Spleen (tissue), 7 donors: Measurements from ENCODE around the gene MELTF.

Source experiments
- POLR2A ChIP-seq, 3 donors: fragments of 450-650 bp; IDR thresholded peaks; one replicate each; pipeline ENCODE4 v1.5.1; 2017; ENCODE audit warnings: antibody characterized with exemption in 3 of 3, mild to moderate bottlenecking in 1 of 3
- TF ChIP-seq, protein P1 (sequence below), 11 experiments: fragments of 200-600 bp in 7 of 11; fragments of 450-650 bp in 4 of 11; sonication (generic) in 4 of 11; IDR thresholded peaks in 8 of 11; conservative IDR thresholded peaks in 3 of 11; 1 replicate in 7 of 11; 2 replicates in 4 of 11; pipeline versions ENCODE4 v1.4.0 to v1.8.0; 2016 to 2021; ENCODE audit warnings: antibody characterized with exemption in 11 of 11, inconsistent platforms in 4 of 11, mild to moderate bottlenecking in 1 of 11
- donor health status: DM: no; HTN: no; CAD: no; lungs with moderate emphysema.
- donor health status: DM: no; HTN: no; CAD: no.
- donor health status: DM: no; HTN: no; CAD: no.

DNA sequence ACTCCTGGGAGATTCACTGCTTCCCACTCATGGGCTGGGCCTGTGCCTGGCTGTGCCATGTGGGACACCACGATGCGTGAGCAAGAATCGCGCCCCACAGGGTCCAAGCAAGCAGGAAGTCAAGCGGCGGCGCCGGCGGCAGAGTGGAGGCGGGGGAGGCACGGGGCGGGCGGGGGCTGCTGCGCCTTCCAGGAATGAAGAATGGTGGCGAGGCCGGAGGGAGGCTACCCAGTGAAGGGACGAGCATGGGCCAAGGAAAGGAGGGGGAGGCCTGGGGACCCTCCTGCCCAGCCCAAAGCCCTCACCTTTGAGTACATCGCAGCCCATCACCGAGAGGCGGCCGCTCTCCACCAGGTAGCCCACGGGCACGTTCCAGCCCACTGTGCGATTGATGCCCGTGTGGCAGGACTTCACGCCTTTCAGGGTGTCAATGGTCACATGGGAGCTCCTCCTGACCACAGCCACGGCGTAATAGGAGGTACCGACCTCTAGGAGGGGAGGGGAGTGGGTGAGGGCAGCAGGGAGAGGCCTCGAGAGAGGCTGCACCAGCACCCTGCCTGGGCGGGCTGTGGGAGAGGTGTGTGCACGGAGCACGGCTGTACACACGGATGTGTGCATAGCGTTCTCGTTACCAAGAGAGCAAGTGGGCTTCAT, 5.5 kb downstream of the MELTF start:
- TF ChIP-seq, protein P1, sequence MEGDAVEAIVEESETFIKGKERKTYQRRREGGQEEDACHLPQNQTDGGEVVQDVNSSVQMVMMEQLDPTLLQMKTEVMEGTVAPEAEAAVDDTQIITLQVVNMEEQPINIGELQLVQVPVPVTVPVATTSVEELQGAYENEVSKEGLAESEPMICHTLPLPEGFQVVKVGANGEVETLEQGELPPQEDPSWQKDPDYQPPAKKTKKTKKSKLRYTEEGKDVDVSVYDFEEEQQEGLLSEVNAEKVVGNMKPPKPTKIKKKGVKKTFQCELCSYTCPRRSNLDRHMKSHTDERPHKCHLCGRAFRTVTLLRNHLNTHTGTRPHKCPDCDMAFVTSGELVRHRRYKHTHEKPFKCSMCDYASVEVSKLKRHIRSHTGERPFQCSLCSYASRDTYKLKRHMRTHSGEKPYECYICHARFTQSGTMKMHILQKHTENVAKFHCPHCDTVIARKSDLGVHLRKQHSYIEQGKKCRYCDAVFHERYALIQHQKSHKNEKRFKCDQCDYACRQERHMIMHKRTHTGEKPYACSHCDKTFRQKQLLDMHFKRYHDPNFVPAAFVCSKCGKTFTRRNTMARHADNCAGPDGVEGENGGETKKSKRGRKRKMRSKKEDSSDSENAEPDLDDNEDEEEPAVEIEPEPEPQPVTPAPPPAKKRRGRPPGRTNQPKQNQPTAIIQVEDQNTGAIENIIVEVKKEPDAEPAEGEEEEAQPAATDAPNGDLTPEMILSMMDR (IDR thresholded peaks at IDR 0.05 in 8 of 11, conservative IDR thresholded peaks at IDR 0.05 in 3 of 11): no peak
- TF ChIP-seq POLR2A (IDR thresholded peaks at IDR 0.05): no peak
